Fibroblast of skin of right biceps (primary cell): ENCODE measurements around the gene TNRC18.
"Not testable (repeated sequence)": the region's sequence is repeated elsewhere in the genome, so short reads cannot be mapped to it uniquely, and the experiment has no call there.

ENCODE experiments used
- DNase-seq: peaks from one replicate; pipeline ENCODE4 v3.0.0-alpha.2; 2013

The TNRC18 gene

GRCh38 chr7:5370454-5371353 is 52.9 kb downstream of the TNRC18 start:
- DNase-seq: no peak

- DNase-seq: no peak
Measured at GRCh38 chr7:5367661-5368060, 56.0 kb downstream of the TNRC18 start.

GRCh38 chr7:5365976-5366625 is 57.5 kb downstream of the TNRC18 start:
- peak; percentile 88 for DNase-seq

- DNase-seq: no peak
Measured at GRCh38 chr7:5363729-5364128, 59.9 kb downstream of the TNRC18 start.

GRCh38 chr7:5362466-5362865 is 61.2 kb downstream of the TNRC18 start:
- DNase-seq: no peak

GRCh38 chr7:5361446-5362127 is 62.0 kb downstream of the TNRC18 start:
- DNase-seq: no peak

DNA sequence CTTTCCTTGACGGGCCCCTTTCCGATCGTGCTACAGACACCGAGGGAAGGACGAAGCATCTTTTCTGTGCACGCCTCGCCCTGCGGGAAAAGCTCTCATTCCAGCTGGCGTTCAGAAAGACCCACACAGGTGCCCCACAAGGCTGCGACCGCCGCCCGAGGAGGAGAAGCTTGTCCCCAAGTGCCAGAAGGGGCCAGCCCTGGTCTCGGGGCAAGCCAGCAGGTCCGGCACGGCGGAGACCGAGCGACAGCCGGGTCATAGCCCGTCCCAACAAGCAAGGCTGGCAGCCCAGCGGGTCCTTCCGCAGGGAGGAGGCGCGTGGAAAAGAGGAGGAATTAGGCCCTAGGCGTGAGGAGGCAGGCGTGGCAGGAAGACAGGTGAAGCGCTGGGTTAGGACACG is 62.7 kb downstream of the TNRC18 start:
- no peak for DNase-seq

DNA sequence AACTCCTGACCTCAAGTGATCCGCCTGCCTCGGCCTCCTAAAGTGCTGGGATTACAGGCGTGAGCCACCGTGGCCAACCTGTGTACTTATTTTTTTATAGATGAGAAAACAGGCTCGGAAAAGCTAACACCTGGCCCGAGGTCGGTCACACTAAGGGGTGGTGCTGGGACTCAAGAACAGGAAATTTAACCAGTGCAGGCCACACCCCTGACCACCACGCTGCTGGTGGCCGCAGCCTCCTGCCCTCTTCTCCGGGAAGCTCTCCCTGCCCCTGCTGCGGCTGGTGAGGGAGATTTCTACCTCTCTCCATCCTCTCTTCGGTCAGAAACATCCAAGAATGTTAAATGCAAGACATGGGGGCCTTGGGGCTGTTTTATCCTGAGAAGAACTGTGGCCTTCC is 63.2 kb downstream of the TNRC18 start:
- DNase-seq: no peak

- DNase-seq: not testable (repeated sequence)
Measured at GRCh38 chr7:5360021-5360420, 63.6 kb downstream of the TNRC18 start.

DNA sequence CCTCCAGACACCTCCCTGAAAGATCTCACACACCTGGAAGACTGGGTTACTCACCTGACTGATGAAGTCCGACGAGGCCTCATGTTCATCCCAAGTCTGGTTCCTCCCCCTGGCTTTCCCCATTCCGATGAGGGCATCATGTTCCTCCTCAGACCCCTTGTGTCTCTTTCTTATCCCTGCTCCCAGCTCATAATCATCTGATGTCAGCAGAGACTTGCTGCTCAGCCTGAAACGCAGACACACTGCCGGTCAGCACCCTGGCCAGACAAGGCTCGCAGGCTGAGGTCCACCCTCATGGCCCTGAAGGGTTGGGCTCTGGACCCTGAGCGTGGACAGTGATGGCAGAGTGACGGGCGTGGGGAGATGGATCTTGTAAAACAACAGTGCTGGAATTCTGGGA is 64.3 kb downstream of the TNRC18 start:
- no peak for DNase-seq

- no peak for DNase-seq
Measured at GRCh38 chr7:5357951-5358350, 65.7 kb downstream of the TNRC18 start.

- no peak for DNase-seq
Measured at GRCh38 chr7:5356751-5357119, 66.9 kb downstream of the TNRC18 start.

DNA sequence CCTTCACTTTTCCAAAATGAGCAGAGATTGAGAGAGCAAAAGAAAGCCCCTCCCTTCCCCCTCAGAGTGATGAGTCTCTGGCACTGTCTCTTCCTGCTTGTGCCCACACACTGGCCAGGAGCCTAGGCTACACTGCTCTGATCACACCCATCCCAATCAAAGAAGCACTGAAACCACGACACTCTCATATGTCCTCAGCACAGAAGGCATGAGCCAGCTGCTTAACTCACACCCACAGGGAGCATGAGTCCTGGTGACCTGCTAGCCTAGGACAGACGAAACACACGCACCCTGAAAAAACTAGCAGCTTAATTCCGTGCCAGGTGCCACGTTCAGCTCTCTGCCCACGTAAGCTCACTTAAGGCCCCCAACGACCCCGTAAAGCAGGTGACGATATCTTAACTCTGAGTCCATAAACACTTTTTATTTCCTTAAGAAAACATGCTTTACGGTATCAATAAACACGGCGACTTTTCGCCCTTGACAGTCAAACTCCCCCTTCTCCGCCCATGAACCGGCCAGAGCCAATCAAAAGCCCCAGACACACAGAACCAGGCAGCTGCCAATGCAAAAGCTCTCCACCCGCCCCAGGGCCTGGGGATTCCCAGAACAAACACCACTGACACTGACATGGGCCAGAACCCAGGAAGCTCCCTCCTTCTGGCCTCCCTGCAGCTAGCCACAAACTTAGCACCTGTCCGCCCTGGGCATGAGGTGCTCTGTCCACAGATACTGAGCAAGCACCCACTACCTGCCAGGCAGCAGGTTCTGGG is 69.0 kb downstream of the TNRC18 start:
- peak; percentile 14 for DNase-seq

- no peak for DNase-seq
Measured at GRCh38 chr7:5352440-5353010, 71.1 kb downstream of the TNRC18 start.

DNA sequence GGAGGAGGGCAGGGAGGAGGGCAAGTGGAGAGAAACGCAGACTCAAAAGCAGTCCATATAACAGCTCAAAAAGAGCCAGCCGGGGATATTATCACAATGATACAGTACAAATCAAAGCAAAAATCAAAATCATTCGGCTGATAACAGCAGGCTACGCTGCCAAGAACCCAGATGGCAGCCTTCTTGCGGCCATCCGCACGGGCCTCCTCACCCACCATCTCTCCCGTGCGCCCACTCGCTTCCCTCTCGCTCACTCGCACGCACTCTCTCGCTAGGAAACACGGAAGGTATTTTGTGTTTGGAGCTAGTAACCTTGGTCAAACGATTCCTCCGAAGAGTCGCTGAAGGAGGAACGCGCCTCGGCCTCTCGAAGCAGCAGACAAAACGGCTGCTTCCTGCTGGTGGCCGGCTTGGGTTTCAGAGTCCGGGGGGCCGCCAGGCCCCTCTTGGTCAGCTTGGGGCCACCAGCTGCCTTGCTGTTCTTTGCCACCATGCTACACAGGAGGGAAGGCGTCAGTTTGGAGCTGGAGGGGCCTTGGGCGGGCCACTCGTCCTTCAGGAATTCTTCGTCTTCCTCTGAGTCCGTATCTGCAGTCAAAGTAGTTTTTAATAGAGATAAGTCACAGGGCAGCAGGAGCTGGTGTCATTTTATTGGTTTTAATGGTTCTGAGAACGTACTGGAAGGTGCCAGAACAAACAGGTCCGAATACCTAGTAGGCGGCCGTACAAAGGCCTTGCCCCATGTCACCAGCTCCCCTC is 71.9 kb downstream of the TNRC18 start:
- peak; percentile 9 for DNase-seq

DNA sequence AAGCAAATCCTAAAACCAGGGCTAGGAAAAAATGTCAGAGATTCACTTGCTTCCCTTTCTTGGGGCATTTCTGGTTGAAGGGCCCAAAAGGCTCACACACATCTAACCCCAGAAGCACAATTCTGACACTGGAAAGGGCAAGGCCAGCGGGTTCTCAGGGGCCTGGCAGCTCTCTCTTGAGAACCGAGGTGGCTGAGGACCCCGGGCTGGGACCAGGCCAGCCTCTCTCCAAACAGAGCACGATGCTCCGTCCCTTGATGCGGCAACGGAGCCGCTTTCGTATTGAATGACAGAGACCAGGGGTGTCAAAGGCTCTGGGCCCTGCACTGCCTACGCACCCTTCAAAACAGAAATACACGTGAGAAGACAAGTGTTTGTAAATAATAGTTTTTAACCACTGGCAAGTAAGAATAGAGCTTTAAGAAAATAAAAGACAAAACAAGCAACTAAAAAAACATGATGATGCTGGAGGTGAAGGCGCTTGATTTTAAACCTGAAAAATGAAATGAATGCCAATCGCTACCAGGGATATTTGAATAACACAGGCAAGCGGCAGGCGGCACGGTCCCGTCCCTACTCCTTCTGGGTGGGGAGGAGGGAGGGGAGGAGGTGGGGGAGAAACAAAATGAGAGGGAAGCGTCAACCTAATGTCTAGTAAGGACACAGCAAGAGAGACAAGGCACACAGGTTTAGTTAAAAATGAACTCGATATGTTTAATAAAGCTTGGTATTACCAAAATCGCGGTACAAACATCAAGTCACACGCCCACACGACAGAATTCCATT is 72.8 kb downstream of the TNRC18 start:
- DNase-seq: no peak

DNA sequence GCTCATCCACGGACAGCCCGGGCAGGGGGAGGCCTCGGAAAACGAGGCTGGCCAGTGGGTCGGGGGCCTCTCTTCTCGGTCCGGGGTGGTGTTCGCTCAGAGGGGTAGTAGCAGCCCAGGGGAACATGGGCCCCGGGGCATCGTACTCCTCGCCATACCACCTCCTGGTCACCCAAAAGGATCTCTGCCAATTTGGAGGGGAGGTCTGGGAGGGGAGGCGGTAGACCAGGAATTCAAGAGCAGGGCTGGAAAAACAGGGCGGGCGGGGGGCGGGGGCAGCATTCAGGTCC is 73.5 kb downstream of the TNRC18 start:
- no peak for DNase-seq

- no peak for DNase-seq
Measured at GRCh38 chr7:5349437-5350173, 74.0 kb downstream of the TNRC18 start.

DNA sequence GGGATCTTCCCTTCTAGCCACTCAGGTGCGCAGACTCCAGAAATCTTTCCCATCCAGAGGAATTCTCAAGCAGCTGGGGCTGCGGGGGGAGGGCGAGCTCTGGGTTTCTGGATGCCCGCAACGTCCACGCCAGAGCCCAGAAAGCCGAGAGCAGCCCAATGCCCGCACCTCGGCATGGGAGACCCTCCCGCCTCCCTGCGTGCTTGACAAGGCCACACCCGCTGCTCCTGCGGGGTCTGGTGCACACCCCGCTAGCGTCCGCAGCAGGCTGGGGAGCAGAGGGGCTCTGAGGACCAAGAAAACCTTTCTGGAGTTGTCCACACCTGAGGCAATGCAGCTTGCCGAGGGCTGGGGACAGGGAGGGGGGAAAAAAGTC is 74.6 kb downstream of the TNRC18 start:
- DNase-seq: no peak

- DNase-seq: no peak
Measured at GRCh38 chr7:5348134-5349004, 75.3 kb downstream of the TNRC18 start.
